ENCODE data around the gene BCAS1.
"Not testable (repeated sequence)": the region's sequence is repeated elsewhere in the genome, so short reads cannot be mapped to it uniquely, and the experiment has no call there.

The BCAS1 gene

DNA sequence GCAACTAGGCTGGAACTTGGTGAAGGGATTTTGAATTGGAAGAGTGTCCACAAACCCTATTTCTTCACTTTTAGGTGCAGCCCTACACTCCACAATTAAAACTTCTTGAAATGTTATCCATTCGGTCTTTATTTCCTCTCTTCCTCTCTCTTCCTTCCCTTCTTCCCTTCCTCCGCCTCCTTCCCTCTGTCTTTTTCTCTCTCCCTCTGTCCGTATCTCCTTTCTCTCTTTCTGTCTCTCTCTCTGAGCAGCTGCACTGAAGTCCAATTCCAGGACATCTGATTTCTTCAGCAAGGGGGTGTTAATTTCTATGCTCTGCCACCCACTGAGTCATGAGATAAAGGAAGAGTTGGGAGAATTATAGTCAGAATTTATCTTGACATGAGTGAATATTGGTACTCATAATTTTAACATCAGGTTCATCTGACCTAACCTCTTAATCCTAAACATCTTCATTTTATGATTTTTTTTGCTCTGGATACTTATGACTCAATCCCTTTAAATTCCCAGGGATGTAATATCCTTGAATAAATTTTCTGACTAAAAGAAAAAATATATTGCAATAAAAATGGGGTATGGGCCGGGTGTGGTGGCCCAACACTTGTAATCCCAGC, 84.2 kb downstream of the BCAS1 start:
- no peak for DNase-seq (ENCODE audit: low read depth, low spot score)

DNA sequence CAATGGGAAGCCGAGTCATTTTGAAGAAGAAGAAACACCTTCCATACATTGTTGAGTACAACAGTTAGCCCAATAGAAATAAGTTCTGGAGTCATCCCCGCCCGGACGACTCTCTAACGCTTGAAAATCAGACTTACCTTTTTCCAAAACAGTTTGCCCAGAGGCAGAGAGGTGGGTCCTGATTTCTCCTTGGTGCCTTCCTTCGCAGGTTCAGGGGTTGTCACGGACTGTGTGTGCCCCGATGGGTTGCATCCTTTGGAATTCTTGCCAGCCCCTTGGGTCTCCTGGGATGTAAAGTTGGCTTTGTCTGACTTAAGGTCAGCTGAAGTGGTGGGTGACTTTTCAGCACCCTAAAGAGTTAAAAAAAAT, 85.3 kb downstream of the BCAS1 start:
- no peak for DNase-seq (ENCODE audit: low read depth, low spot score)

GRCh38 chr20:53984356-53985149, 85.8 kb downstream of the BCAS1 start:
- no peak for DNase-seq (ENCODE audit: low read depth, low spot score)

DNA sequence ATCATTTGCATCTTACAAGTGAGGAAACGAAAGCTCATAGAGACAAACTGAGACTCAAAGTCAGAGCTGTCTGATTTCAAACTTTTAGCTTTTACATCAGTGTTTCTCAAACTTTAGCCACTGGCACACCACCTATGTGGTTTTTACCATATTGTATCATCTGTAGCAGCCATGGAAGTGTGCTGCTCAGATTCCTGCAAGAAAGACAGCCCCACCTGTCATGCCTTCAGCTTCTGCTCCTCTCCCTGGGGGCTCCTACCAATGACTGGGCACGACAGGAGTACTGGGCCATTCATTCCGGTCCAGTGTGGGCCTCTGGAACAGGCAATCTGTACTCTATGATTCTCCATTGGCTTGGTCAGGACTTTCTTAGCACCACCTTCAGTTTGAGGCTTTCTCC, 87.0 kb downstream of the BCAS1 start:
- no peak for DNase-seq (ENCODE audit: low read depth, low spot score)

DNA sequence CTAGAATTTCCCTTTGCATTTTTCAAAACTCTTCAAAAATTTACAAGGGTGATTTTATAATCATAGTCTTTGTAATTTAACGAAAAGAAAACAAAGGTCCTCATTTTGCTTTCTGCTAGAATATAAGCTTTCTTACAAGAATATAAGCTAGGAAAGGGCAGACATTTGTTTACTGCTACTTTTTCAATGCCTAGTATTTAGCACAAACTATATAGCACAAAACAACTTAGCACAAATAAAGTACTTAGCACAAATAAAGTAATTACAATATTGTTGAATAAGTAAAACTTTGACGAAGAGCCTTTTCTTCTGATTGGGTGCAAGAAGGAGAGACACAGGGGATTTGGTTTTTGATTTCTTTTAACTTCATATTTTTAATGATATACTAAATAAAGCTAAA, 87.8 kb downstream of the BCAS1 start:
- DNase-seq (ENCODE audit: low read depth, low spot score) = no peak

- no peak for DNase-seq (ENCODE audit: low read depth, low spot score)
Measured at GRCh38 chr20:53981752-53982437, 88.5 kb downstream of the BCAS1 start.

GRCh38 chr20:53981130-53981529, 89.3 kb downstream of the BCAS1 start:
- no peak for DNase-seq (ENCODE audit: low read depth, low spot score)

GRCh38 chr20:53980031-53980465, 90.3 kb downstream of the BCAS1 start:
- DNase-seq (ENCODE audit: low read depth, low spot score) = no peak

GRCh38 chr20:53978497-53978896, 91.9 kb downstream of the BCAS1 start:
- no peak for DNase-seq (ENCODE audit: low read depth, low spot score)

- no peak for DNase-seq (ENCODE audit: low read depth, low spot score)
Measured at GRCh38 chr20:53977391-53977790, 93.0 kb downstream of the BCAS1 start.

DNA sequence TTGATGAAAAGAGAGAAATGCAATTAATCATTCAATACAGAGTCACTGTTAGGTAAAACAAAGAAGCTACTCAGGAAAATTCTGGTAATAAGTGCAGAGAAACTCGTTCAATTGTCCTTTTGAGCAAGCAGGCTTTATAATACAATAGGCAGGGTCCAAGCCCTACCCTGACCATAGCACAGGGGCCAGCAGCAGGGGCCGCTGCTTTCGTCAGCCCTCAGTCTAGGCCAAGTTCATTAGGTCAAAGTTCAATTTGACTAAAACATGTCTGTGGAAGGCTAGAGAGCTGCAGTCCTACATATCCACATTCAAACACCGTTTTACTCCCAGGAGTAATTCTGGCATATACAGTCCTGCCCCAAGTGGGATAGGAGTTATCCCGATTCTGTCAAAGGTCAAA, 94.6 kb downstream of the BCAS1 start:
- no peak for DNase-seq (ENCODE audit: low read depth, low spot score)

GRCh38 chr20:53974785-53975555, 95.4 kb downstream of the BCAS1 start:
- DNase-seq (ENCODE audit: low read depth, low spot score) = no peak

GRCh38 chr20:53973882-53974281, 96.5 kb downstream of the BCAS1 start:
- not testable (repeated sequence) for DNase-seq (ENCODE audit: low read depth, low spot score)

DNA sequence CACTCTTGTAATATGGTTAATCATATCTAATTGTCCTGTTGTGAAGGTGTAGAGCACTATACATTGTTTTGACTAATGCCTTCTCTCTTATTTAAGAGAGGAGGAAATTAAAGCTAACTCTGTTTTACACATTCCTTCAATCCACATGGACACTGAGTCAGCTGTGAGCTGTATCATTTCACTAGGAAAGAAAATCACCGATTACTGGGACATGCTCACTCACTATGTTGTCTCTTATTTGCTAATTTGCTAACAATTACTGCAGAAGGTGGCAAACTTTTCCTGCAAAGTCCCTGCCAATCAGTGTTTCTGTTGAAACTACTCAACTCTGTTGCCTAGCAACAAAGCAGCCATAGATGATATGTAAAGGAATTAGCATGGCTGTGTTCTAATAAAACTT, 98.2 kb downstream of the BCAS1 start:
- DNase-seq (ENCODE audit: low read depth, low spot score) = no peak

GRCh38 chr20:53971096-53971683, 99.2 kb downstream of the BCAS1 start:
- DNase-seq (ENCODE audit: low read depth, low spot score) = no peak

DNA sequence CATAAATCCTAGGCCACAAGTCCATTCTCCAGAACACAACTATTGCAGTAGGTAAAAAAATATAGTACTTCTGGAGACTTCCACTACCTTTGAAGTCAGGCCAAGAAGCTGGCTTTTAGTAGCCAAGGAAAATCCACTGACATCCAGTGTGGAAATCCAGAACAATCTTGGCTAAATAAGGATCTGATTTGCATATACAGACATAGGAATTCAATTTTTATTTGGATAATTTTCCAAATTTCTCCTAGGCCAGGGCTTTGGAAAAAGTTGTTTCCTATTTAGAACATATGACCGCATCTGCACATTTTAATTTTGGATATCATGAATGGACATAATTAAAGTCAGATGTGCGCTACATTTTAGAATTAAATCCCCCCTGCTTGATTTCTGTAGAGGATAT, 100.2 kb downstream of the BCAS1 start:
- no peak for DNase-seq (ENCODE audit: low read depth, low spot score)

GRCh38 chr20:53967527-53967926, 102.9 kb downstream of the BCAS1 start:
- no peak for DNase-seq (ENCODE audit: low read depth, low spot score)

DNA sequence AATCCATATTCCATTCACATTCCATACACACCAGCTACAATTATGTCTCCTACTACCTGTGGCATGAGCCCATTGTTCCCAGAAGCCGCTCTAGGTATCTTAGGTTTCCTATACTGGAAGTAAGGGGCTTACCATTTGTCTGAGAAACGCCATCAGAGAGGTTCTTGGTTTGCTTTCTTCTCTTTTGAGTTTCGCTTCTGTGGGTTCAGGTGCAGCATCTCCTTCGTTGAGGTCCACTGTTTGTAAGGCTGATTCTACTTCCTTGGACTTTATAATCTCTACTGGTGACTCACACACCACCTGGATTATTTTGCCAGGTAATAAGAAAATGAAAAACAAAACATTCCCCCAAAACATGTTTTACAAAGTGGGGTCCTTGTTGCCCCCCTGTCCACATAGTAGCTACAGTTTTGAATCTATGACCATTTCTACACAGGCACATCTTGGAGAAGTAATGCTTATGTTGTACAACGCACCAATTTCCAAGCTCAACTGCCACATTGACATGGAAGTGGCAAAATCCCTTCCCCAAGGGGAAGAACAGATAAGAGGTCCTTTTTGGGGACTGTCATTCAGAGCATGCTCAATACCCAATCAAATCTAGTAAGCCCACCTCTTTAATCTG, 103.5 kb downstream of the BCAS1 start:
- DNase-seq (ENCODE audit: low read depth, low spot score) = no peak

- DNase-seq (ENCODE audit: low read depth, low spot score) = no peak
Measured at GRCh38 chr20:53964501-53965253, 105.7 kb downstream of the BCAS1 start.

GRCh38 chr20:53964067-53964466, 106.3 kb downstream of the BCAS1 start:
- no peak for DNase-seq (ENCODE audit: low read depth, low spot score)
